ENCODE results near the gene VGLL4.
"Not testable (repeated sequence)": the region's sequence is repeated elsewhere in the genome, so short reads cannot be mapped to it uniquely, and the experiment has no call there.

The VGLL4 gene

GRCh38 chr3:11600501-11601282 is 43.0 kb downstream of the VGLL4 start:
- Mint-ChIP-seq H3K9me3 (peaks cover 17% of the 10 kb centered on the region), H3K36me3 (ENCODE audit: low read depth) (peaks cover 49% of the 10 kb centered on the region), H3K4me1 (peaks cover 51% of the 10 kb centered on the region), H3K4me3 (peak overlapping the region; percentile 33), H3K27me3 (no peaks in the 10 kb centered on the region), H3K27ac (peak overlapping the region; percentile 87)
- no peak for ATAC-seq
- no peak for DNase-seq

- Mint-ChIP-seq H3K36me3 (ENCODE audit: low read depth) (peaks cover 49% of the 10 kb centered on the region), H3K27me3 (no peaks in the 10 kb centered on the region), H3K4me1 (peaks cover 29% of the 10 kb centered on the region), H3K9me3 (peaks cover 17% of the 10 kb centered on the region), H3K4me3 (no peak overlapping the region), H3K27ac (no peak overlapping the region)
- no peak for DNase-seq
- no peak for ATAC-seq
These were observed 47.3 kb downstream of the VGLL4 start for GRCh38 chr3:11596387-11596786.

DNA sequence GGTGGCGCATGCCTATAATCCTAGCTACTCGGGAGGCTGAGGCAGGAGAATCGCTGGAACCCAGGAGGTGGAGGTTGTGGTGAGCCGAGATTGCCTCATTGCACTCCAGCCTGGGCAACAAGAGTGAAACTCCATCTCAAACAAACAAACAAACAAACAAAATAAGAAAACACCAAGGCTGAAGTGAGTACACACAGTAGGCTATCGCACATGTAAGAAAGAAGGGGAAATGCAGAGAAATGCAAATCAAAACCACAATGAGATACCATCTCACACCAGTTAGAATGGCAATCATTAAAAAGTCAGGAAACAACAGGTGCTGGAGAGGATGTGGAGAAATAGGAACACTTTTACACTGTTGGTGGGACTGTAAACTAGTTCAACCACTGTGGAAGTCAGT is 48.7 kb downstream of the VGLL4 start:
- ATAC-seq, H3K27ac Mint-ChIP-seq, H3K4me3 Mint-ChIP-seq, DNase-seq, H3K27me3 Mint-ChIP-seq: not testable (repeated sequence)
- peaks cover 37% of the 10 kb centered on the region for H3K36me3 Mint-ChIP-seq (ENCODE audit: low read depth)
- peaks cover 17% of the 10 kb centered on the region for H3K9me3 Mint-ChIP-seq
- H3K4me1 Mint-ChIP-seq = peaks cover 16% of the 10 kb centered on the region

DNA sequence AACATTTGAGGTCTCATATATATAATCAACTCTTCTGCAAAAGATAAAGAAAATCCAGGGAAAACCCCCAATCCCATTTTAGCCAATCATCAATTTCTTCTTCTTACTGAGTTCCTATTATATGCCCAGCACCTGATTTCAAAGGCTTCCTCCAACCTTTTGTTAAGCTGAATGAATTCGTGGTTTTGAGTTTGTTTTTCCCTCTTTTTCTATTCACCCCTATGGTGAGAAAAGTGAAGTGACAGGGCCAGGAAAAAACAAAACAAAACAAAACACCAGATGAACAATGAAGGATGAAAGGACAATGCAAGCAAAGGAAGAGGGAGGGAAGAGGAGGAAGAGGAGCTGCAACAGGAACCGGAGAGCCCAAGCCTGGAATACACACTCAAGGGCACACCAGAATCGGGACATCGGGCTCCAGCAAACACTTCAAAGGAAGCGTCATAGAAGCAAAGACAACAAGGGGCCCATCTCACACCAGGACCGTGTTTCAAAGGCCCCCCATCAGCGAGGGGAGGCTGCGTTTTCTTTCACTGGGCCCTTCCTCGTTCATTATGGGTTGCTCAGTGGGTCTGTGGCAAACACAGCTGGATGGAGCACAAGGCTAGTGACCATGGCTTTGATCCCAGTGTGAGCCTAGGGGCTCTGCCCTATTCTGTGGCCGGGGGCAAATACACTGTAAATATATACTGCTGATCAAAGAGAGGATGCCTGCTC is 50.2 kb downstream of the VGLL4 start:
- ATAC-seq (no peak), DNase-seq (no peak)
- Mint-ChIP-seq H3K27me3 (no peaks in the 10 kb centered on the region), H3K9me3 (peaks cover 17% of the 10 kb centered on the region), H3K4me1 (peaks cover 21% of the 10 kb centered on the region), H3K36me3 (ENCODE audit: low read depth) (peaks cover 28% of the 10 kb centered on the region), H3K27ac (no peak overlapping the region), H3K4me3 (no peak overlapping the region)

DNA sequence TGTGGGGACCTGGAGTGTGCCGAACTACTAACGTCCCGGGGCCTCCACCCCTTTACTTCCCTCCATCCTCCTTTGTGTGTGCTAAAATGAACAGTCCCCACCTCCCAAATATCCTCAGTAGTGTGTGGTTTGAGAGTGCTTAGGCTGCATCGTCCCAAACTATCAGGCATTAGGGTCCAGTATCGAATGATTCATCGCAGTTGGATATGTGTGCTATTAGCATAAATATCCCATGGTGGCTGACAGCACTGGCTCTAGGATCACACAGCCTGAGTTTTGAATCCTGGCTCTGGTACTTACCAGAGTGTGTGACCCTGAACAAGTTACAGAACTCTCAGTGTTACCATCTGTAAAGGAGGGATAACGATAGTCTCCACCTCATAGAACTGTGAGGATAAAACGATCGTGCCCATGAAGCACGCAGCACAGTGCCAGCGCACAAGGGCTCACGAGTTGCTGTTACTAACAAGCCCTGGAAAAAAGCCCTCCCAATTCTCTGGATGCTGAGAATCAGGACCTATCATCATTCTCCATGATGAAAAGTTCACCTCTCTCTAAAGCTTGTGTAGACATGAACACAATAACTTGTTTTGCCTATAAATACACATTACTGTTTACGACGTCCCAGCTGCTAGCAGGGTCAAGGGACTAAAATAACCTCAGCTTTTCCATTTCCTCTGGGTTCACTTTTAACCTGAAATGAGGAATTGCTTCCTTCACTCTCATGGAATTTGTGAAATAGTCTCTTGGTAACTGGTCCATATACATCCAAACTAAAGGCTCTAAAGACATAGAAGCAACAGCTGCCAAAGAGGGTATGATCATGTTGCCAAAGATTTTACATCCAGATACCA is 51.0 kb downstream of the VGLL4 start:
- H3K4me1 Mint-ChIP-seq = peaks cover 30% of the 10 kb centered on the region
- DNase-seq (no peak), ATAC-seq (no peak)
- H3K9me3 Mint-ChIP-seq = peaks cover 14% of the 10 kb centered on the region
- no peak overlapping the region for H3K27ac Mint-ChIP-seq
- peaks cover 20% of the 10 kb centered on the region for H3K36me3 Mint-ChIP-seq (ENCODE audit: low read depth)
- H3K4me3 Mint-ChIP-seq = no peak overlapping the region
- H3K27me3 Mint-ChIP-seq = no peaks in the 10 kb centered on the region

DNA sequence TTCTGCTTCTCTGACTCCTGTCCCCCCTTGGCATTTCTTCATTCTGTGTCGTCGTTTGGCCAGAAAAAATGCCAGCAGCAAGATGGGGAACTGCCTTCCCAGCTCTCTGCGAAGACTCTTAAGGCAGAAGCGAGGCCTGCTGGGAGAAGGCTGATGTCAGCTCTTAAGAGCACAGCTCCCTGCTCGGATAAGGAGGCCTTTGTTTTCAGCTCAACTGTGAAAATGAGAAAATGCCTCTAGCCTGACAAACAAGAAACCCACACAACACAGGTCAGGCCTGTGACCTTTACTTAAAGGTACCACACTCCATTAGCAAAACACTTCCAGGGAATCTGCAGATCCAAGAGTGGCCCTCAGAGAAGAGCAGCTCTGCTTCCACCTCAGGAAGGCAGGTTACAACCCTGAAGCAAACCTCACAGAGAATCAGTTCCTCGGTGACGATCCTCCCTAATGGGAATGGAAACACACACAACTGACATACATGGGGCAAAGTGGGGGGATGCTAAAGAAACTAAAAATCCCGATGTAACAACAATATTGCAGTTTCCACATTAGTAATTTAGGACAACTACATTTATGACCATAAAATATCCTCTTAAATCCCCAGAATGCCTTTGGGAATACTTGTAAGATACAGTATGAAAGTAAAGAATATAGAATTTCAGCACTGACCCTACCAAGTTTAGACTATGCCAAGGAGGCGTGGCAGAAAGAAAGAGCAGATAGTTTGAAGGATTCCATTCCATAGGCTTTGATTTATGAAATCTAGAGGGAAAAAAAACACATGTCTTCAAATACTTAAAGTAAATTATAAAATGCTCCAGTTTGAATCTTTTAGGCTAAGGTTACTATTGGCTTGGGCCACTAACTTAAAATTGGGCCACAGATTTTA is 52.1 kb downstream of the VGLL4 start:
- peaks cover 14% of the 10 kb centered on the region for H3K36me3 Mint-ChIP-seq (ENCODE audit: low read depth)
- peaks cover 6% of the 10 kb centered on the region for H3K9me3 Mint-ChIP-seq
- no peak overlapping the region for H3K4me3 Mint-ChIP-seq
- no peaks in the 10 kb centered on the region for H3K27me3 Mint-ChIP-seq
- H3K27ac Mint-ChIP-seq = no peak overlapping the region
- no peak for ATAC-seq
- DNase-seq = no peak
- H3K4me1 Mint-ChIP-seq = peaks cover 32% of the 10 kb centered on the region

GRCh38 chr3:11591002-11591355 is 52.7 kb downstream of the VGLL4 start:
- Mint-ChIP-seq H3K27me3 (no peaks in the 10 kb centered on the region), H3K4me3 (no peak overlapping the region), H3K9me3 (peaks cover 2% of the 10 kb centered on the region), H3K36me3 (ENCODE audit: low read depth) (peaks cover 9% of the 10 kb centered on the region), H3K4me1 (peaks cover 34% of the 10 kb centered on the region), H3K27ac (no peak overlapping the region)
- ATAC-seq = no peak
- no peak for DNase-seq

DNA sequence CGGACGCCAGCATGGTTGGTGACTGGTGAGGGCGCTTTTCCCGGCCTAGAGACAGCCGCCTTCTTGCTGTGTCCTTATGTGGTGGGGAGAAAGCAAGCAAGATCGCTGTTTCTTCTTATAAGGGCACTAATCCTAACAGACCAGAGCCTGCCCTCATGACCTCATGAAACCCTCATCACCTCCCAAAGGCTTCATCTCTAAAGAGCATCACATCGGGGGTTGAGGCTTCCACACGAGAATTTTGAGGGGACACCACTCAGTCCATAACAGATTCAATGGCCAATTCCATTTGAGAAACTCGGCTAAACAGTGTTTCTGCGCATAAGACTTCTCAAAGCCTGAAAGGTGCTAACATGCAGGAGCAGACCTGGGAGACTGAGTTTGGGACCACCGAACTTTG is 54.0 kb downstream of the VGLL4 start:
- H3K4me3 Mint-ChIP-seq = no peak overlapping the region
- DNase-seq (no peak), ATAC-seq (no peak)
- H3K9me3 Mint-ChIP-seq = no peaks in the 10 kb centered on the region
- H3K27ac Mint-ChIP-seq = no peak overlapping the region
- H3K27me3 Mint-ChIP-seq = no peaks in the 10 kb centered on the region
- peaks cover 37% of the 10 kb centered on the region for H3K4me1 Mint-ChIP-seq
- H3K36me3 Mint-ChIP-seq (ENCODE audit: low read depth) = peaks cover 8% of the 10 kb centered on the region

- Mint-ChIP-seq H3K4me1 (peaks cover 37% of the 10 kb centered on the region), H3K36me3 (ENCODE audit: low read depth) (peaks cover 6% of the 10 kb centered on the region), H3K4me3 (no peak overlapping the region), H3K9me3 (no peaks in the 10 kb centered on the region), H3K27ac (peak overlapping the region; percentile 5), H3K27me3 (no peaks in the 10 kb centered on the region)
- ATAC-seq (no peak), DNase-seq (no peak)
These were observed 55.0 kb downstream of the VGLL4 start for GRCh38 chr3:11588755-11589154.

DNA sequence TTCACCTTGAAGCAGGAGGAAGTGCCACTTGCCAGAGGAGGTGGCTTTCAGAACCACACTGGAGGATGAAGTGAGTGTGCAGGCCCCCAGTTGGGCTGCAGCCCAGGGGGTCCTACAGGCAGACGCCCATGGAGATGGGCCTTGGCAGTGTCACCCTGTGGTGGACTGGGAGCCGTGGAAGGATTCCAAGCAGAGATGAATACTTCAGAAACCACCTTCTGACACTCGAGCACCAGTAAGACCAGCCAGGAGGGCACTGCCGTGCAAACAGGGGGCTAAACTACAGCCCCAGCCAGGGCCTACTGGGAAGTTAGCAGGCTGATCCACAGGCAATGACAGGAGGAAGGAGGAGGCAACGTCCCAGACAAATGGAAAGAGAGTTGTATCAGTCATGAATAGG is 55.4 kb downstream of the VGLL4 start:
- ATAC-seq (no peak), DNase-seq (no peak)
- H3K36me3 Mint-ChIP-seq (ENCODE audit: low read depth) = peaks cover 6% of the 10 kb centered on the region
- peak overlapping the region; percentile 5 for H3K27ac Mint-ChIP-seq
- no peak overlapping the region for H3K4me3 Mint-ChIP-seq
- peaks cover 39% of the 10 kb centered on the region for H3K4me1 Mint-ChIP-seq
- H3K27me3 Mint-ChIP-seq = no peaks in the 10 kb centered on the region
- H3K9me3 Mint-ChIP-seq = no peaks in the 10 kb centered on the region

- no peak for ATAC-seq
- H3K27ac Mint-ChIP-seq = no peak overlapping the region
These were observed 55.9 kb downstream of the VGLL4 start for GRCh38 chr3:11587766-11588165.

DNA sequence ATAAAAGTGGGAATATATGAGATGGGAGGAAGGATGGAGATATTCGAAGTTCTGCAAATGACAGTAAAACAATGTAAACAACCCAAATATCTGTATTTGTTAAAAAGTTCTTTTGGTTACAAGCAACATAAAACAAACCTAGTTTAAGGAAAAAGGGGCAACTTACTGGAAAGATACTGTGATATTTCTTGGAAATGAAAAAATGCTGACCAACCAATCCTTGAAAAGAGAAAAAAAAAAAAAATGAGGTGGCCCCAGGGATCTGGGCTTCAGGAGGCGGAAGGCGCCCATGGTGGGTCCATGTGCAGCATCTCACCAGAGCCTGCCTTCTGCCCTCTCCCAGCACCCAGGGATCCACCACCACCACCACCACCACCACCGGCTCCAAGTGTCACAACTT is 59.1 kb downstream of the VGLL4 start:
- no peak for ATAC-seq
- peaks cover 14% of the 10 kb centered on the region for H3K36me3 Mint-ChIP-seq (ENCODE audit: low read depth)
- H3K9me3 Mint-ChIP-seq = no peaks in the 10 kb centered on the region
- peaks cover 61% of the 10 kb centered on the region for H3K4me1 Mint-ChIP-seq
- DNase-seq = no peak
- H3K4me3 Mint-ChIP-seq = no peak overlapping the region
- H3K27me3 Mint-ChIP-seq = no peaks in the 10 kb centered on the region
- no peak overlapping the region for H3K27ac Mint-ChIP-seq

More at GRCh38 chr3:11587766-11588165, 55.9 kb downstream of the VGLL4 start:
- H3K4me3 Mint-ChIP-seq = no peak overlapping the region
- H3K9me3 Mint-ChIP-seq = no peaks in the 10 kb centered on the region
- DNase-seq = no peak
- H3K4me1 Mint-ChIP-seq = peaks cover 44% of the 10 kb centered on the region
- peaks cover 6% of the 10 kb centered on the region for H3K36me3 Mint-ChIP-seq (ENCODE audit: low read depth)
- H3K27me3 Mint-ChIP-seq = no peaks in the 10 kb centered on the region

DNA sequence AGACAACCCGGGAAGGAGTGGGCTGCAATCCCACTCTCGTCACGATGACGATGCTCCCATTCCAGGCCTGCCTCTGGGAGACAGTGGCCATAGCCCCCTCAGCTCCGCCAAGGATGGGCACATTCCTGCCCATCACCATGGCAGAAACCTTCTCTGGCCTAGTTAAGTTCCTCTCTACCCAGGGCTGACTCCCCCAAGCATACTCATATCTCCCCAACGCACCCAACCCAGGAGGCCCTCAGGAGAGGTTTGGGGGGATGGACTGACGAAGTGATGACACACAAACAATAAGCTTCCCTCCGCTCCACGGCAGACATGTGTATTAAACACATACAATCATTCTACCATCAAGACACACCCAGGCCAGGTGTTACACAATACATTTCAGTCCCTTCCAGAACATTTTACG is 60.1 kb downstream of the VGLL4 start:
- H3K4me3 Mint-ChIP-seq = no peak overlapping the region
- ATAC-seq (no peak), DNase-seq (no peak)
- H3K36me3 Mint-ChIP-seq (ENCODE audit: low read depth) = peaks cover 14% of the 10 kb centered on the region
- no peak overlapping the region for H3K27ac Mint-ChIP-seq
- no peaks in the 10 kb centered on the region for H3K27me3 Mint-ChIP-seq
- no peaks in the 10 kb centered on the region for H3K9me3 Mint-ChIP-seq
- peaks cover 56% of the 10 kb centered on the region for H3K4me1 Mint-ChIP-seq

GRCh38 chr3:11583235-11583634 is 60.5 kb downstream of the VGLL4 start:
- H3K27ac Mint-ChIP-seq = no peak overlapping the region
- H3K27me3 Mint-ChIP-seq = no peaks in the 10 kb centered on the region
- DNase-seq (no peak), ATAC-seq (no peak)
- H3K4me3 Mint-ChIP-seq = no peak overlapping the region
- H3K4me1 Mint-ChIP-seq = peaks cover 53% of the 10 kb centered on the region
- peaks cover 14% of the 10 kb centered on the region for H3K36me3 Mint-ChIP-seq (ENCODE audit: low read depth)
- no peaks in the 10 kb centered on the region for H3K9me3 Mint-ChIP-seq

Measured in activated naive CD8-positive, alpha-beta T cell treated with anti-CD3 and anti-CD28 coated beads, Interleukin-2, amount 50 U/mL, for 24 hours (primary cell).